ENCODE data around the gene TALDO1.

- TF ChIP-seq CTCF (IDR thresholded peaks at IDR 0.05) (no peak), POLR2A (IDR thresholded peaks at IDR 0.05) (no peak), EP300 (IDR thresholded peaks at IDR 0.05) (no peak)
Measured at GRCh38 chr11:801097-801780, 54.0 kb downstream of the TALDO1 start.
